SW480 (cell line): ENCODE results near the gene SART3.
"Not testable (repeated sequence)": the region's sequence is repeated elsewhere in the genome, so short reads cannot be mapped to it uniquely, and the experiment has no call there.

Experiments
- DNase-seq: peaks from one replicate; pipeline ENCODE4 v3.0.0-alpha.2; 2016; ENCODE audit warnings: low spot score

The SART3 gene

GRCh38 chr12:108596854-108597558, 36.0 kb upstream of the SART3 start:
- DNase-seq: no peak

DNA sequence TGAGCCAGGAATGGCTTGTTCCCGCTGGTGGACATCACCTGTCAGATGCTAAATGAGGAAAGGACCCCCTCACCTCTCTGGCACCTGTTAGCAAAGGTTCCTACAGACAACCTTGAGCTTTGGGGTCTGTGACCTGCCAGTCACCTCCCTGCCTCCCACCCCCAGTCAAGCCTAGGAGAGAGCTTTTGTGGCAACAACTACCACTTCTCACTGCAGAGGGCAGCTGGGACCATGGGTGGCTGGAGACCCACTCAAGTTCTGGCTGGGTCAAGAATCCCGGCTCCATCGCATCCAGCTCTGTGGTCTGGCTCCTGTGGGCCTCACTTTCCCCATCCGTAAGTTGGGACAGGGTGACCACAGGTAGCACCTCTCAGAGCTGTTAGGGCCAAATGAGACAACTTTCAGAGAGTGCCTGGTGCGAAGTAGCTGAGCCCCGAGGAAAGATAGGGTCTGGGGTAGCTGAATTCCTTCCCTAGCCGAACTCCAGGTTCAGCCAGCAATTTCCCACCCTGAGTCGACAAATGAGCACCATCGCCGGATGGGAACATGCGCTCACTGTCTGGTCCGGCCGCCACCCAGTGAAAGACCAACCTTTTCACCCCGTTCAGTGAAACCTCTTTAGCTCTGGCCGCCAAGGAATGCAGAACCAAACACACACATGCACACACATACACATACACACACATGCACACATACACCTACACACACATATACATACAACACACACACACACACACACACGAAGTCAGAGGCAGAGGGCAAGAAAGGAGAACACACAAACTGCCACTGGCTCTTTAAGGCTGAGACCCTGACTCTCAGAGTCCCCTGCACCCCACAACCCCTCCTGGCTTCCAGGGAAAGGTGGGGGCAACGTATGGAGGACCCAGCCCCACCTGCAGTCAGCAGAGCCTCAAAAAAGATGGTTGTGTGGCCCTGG, 35.0 kb upstream of the SART3 start:
- DNase-seq: no peak

GRCh38 chr12:108594960-108595710, 34.2 kb upstream of the SART3 start:
- DNase-seq: no peak

DNA sequence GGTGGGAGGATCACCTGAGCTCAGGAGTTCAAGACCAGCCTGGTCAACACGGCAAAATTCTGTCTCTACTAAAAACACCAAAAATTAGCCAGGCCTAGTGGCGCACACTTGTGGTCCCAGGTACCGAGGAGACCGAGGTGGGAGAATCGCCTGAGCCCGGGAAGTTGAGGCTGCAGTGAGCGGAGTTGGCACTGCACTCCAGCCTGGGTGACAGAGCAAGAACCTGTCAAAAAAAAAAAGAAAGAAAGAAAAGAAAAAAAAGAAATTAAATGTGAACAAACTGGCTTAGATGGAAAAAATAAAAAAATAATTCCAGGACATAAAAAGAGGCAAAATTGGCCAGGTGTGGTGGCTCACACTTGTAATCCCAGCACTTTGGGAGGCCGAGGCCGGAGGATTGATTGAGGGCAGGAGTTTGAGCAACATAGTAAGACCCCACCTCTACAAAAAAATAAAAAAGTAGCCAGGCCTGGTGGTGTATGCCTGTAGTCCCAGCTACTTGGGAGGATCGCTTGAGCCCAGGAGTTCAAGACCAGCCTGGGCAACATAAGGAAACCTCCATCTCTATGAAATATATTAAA, 33.4 kb upstream of the SART3 start:
- no peak for DNase-seq

DNA sequence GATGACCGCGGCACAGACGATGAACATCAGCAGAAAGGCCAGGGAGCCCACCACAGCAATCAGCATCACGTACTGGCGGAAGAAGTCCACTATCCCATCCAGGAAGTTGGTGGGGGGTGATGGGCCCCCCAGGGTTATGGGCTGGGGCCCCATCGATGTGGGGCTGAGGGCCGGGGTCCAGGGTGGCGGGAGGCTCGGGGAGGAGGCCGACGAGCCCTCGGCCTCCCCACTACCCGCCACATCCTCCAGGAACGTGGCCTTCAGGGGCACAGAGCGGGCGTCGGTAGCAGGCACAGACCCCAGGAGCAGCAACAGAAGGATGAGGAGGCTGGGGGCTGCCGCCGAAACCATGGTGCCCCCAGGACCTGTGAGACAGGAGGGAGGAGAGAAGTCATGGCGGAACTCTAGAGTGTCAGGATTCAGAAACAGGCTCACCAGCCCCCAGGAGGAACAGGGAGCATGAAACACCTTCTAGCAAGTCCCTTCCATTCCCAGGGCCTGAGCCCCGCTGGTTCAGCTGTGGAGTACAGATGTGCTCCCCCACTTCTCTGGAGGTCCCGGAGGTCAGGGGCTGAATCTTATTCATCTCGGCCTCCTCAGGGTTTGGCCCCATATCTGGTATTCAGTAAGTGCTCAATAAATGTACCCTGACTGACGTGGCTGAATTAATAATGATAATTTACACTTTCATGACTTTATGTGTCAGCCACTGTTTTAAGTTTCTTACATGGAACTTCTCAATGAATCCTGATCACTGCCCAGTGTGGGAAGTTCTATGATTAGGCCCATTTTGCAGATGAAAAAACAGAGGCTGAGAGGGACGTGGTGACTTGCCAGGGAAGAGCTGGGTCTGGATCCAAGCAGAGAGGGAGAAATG, 31.3 kb upstream of the SART3 start:
- no peak for DNase-seq

DNA sequence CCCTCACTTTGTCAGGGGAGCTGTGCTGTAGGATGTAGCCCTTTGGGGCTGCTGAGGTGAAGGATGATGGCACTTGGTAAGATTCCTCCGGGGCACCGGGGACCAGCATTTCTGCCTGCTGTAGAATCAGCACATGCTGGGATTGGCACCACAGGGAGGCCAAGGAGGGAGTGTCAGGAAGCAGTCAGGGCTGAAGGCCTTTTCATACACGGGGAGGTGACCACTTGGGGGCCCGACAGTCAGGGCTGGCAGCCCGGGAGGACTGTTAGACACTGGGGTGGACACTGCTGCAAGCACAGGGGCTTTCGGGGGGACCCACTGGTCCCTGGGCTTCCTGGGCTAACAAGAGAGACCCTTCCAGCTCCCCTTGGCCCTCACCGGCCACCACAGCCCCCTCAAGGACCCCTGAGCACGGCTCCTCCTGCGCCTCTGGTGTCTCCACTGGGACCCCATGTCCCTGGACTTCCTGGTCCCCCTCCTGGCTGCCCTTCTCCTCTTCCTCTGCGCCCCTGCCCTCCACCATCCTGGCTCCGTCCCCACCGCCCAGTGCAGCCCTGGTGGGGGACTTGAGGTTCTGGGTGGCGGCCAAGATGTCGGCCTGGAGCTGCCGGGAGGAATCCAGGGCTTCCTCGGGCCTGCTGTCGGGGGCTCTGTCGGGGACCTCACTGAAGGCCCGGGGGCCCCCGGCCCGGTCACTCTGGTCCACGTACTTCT, 30.5 kb upstream of the SART3 start:
- DNase-seq: no peak

DNA sequence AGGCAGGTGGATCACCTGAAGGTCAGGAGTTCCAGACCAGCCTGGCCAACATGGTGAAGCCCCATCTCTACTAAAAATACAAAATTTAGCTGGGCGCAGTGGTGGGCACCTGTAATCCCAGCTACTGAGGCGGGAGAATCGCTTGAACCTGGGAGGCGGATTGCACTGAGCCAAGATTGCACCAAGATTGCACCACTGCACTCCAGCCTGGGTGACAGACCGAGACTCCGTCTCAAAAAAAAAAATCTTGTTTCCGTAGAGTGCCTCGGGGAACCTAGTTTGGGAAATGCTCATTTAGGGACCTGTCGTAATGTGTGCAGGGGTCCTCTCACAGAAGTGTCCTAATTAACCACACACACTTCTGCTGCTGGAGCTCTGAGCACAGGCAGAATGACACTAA, 29.5 kb upstream of the SART3 start:
- not testable (repeated sequence) for DNase-seq

GRCh38 chr12:108589840-108590229, 28.9 kb upstream of the SART3 start:
- no peak for DNase-seq

DNA sequence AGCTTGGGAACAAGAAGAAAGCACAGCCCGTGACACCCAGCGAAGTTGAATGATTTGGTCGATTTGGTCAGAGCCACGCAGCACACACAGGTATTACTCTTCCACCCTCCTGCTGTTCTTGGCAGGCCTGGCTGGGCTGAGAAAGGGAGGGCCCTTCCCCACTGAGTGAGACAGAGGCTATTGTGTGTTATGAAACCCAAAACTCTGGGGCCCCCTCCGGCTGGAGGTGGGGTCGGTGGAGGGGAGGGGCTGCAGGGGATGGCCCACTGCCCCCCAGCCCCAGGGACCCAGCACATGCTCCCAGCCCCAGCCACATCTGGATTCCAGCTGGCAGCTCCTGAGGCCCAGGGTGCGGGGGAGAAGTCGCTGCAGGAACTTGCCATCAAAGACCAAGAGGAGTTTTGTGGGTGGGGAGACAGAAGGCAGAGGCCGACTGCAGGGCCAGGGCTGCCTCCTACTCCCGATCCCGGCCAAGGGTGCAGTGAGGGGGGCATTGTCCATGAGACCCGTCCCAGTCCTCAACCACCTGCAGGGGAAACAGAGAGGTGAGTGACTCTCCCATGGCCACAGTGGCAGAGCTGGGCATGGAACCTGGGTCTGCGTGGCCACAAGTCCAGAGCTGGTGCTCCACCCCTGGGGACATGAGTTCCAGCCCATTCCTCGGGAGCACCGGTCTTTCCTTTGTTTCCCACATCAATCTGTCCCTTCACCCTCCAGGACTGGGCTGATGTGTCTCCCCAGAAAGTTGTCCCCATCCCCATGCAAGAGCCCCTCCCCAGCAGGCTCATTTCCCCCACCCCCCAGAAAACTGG, 28.3 kb upstream of the SART3 start:
- DNase-seq: no peak

- DNase-seq: no peak
These were observed 26.9 kb upstream of the SART3 start for GRCh38 chr12:108587826-108588225.

- no peak for DNase-seq
These were observed 25.3 kb upstream of the SART3 start for GRCh38 chr12:108586306-108586705.

DNA sequence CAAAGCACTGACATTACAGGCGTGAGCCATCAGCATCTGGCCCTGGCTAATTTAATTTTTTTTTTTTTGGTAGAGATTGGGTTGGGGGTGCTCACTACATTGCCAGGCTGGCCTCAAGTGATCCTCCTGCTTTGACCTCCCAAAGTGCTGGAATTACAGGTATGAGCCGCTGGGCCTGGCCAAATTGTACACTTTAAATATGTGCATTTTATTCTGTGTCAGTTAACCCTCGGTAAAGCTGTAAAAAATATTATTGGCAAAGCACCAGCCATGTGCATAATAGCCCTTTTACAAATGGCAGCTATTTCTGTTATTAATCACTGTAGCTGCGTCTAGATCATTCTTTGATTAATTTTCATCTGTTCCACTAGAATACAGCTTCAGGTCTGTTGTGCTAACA, 24.9 kb upstream of the SART3 start:
- no peak for DNase-seq

- DNase-seq: no peak
These were observed 23.6 kb upstream of the SART3 start for GRCh38 chr12:108584456-108585065.

DNA sequence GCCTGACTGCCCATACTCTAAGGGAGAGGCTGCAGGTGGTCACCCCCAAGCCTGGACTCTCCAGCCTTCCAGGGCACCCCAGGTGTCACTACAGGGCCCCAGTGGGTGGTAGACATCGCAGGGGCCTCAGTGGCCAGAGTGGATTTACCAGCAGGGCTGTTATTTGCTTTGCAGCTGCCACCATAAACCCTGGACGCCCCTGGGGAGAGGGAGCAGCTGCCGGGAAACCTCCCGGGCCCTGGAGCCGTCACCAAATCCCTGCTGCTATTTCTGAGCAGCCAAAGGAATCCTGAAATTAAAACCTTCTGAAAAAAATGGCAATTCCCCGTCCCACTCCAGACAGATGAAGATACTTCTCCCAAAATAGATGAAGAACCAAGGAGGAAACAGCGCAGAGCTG, 23.0 kb upstream of the SART3 start:
- no peak for DNase-seq

GRCh38 chr12:108582978-108583770, 22.2 kb upstream of the SART3 start:
- DNase-seq: no peak

- no peak for DNase-seq
These were observed 21.5 kb upstream of the SART3 start for GRCh38 chr12:108582509-108582908.

DNA sequence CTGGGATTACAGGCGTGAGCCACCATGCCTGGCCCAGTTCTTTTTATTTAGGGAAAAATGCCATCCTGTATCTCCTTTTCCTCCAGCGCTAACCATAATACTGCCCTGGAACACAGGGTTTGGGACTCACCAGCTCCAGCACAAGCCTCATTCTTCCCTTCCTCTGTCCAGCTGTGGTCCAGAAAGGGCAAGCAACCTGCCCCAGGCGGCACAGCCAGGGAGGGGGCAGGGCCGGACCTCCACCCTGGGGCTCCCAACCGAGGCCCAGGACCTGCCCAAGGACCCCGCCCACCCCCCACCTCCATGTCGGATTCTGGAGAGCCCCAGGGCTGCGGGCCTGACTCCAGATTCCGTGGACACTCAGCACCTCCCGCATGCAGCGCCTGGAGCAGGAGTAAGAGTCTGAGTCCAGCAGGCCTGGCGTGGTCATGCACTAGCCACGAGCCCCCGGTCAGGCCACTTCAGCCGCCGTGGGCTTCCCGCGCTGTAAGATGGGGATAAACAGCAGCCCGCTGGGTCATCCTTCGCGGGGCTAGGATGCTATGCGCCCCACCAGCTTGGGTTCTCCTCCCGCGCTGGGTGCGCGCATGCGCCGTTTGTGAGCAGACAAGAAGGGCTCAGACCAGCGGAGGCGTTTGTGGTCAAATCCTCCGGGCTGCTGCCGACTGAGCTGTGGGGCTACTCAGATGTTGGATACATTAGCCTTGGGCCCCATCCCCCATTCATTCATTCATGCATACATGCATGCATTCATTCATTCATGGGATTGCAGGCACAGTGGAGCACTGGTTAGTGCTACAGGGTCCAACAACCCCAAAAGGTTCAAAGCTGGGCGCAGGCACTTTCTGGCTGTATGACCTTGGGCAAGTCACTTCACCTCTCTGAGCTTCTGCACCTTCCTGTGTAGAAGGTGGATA, 20.6 kb upstream of the SART3 start:
- no peak for DNase-seq
